ENCODE results near the gene RHBDD1. TPM values are rescaled to one million over a fixed set of nuclear protein-coding genes. Genes with fewer than 3 reads are reported as not detected.

Gene RHBDD1
- total and polyA plus RNA-seq, 7 donors: 1.8 to 28.0 (median 17.5) TPM

DNA sequence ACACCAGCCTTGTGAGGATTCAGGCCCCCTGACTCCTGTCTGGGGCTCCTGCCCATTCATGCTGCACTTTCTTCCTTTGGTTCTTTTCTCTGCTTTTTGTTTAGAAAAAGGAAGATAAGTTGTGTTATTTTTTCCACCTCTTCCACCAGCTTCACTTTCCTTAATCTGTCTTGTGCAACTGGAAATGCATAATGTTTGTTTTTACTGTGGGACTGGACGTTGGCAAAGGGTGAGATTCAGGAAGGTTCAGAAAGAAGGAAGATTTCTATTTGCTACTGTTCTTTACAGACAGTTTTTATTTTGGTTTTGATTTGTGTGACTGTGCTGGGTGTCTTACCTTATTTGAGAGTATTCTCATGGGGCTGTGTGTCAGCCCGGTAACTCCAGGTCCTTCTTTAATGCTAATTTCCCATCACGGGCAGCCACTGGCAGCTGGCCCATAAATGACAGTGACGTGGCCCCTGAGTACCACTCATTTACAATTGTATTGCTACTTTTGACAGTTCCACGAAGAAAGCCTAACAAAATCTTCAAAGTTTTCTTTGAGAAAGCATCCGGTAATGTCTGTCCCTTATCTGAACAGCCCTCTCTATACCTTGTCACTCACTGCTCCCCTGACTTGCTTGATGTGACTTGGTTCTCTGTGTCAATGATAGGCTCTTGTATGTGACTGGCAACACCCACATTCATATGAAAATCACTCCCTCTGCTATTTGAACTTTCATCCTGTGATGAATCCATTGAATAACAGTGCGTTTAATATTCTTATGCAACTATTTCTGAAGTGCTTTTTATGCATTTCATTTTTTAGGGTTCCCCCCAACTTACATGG, 32.7 kb downstream of the RHBDD1 start:
- Histone ChIP-seq H3K27me3 (no peaks in the 10 kb centered on the region), H3K9me3 (no peaks in the 10 kb centered on the region), H3K4me3 (no peak overlapping the region), H3K4me1 (no peaks in the 10 kb centered on the region), H3K27ac (no peak overlapping the region), H3K36me3 (peaks cover 0 to 34% (median 8%) of the 10 kb centered on the region in 4 donors)
- 84% methylated on average over 7 of the region's 7 CpGs for WGBS, 2 donors
- TF ChIP-seq POLR2A (IDR thresholded peaks at IDR 0.05): no peak
- TF ChIP-seq EP300 (IDR thresholded peaks at IDR 0.05): no peak
- TF ChIP-seq POLR2AphosphoS5 (IDR thresholded peaks at IDR 0.05): no peak
- no peak for TF ChIP-seq CTCF (IDR thresholded peaks at IDR 0.05)
- DNase-seq: no peak
- intact Hi-C loops (cut with DNase I): no loop called here

GRCh38 chr2:226869371-226869770, 33.5 kb downstream of the RHBDD1 start:
- peaks cover 0 to 34% (median 8%) of the 10 kb centered on the region in 4 donors for H3K36me3 ChIP-seq
- 29 to 68% methylated on average over 5 of the region's 5 CpGs for WGBS, 2 donors
- H3K9me3 ChIP-seq: no peaks in the 10 kb centered on the region
- intact Hi-C loops (cut with DNase I): no loop called here
- no peak overlapping the region for H3K4me3 ChIP-seq
- DNase-seq: no peak
- TF ChIP-seq CTCF (IDR thresholded peaks at IDR 0.05): no peak
- TF ChIP-seq EP300 (IDR thresholded peaks at IDR 0.05): no peak
- no peak for TF ChIP-seq POLR2A (IDR thresholded peaks at IDR 0.05)
- TF ChIP-seq POLR2AphosphoS5 (IDR thresholded peaks at IDR 0.05): no peak
- H3K4me1 ChIP-seq: no peaks in the 10 kb centered on the region
- no peaks in the 10 kb centered on the region for H3K27me3 ChIP-seq
- H3K27ac ChIP-seq: no peak overlapping the region

- Histone ChIP-seq H3K9me3 (no peaks in the 10 kb centered on the region), H3K4me3 (no peak overlapping the region), H3K27ac (no peak overlapping the region), H3K36me3 (peaks cover 0 to 10% (median 0%) of the 10 kb centered on the region in 4 donors), H3K4me1 (peaks cover 0 to under 1% (median 0%) of the 10 kb centered on the region in 4 donors), H3K27me3 (no peaks in the 10 kb centered on the region)
- TF ChIP-seq POLR2AphosphoS5 (IDR thresholded peaks at IDR 0.05): no peak
- no peak for TF ChIP-seq POLR2A (IDR thresholded peaks at IDR 0.05)
- TF ChIP-seq EP300 (IDR thresholded peaks at IDR 0.05): no peak
- intact Hi-C loops (cut with DNase I): no loop called here
- WGBS, 2 donors: 63 to 88% methylated on average over 2 of the region's 2 CpGs
- no peak for DNase-seq
Observed at GRCh38 chr2:226873051-226873620, 37.3 kb downstream of the RHBDD1 start.

- 82 to 89% methylated on average over 1 of the region's 1 CpG for WGBS, 2 donors
- peaks cover 0 to 7% (median 3%) of the 10 kb centered on the region in 4 donors for H3K4me1 ChIP-seq
- H3K4me3 ChIP-seq: no peak overlapping the region
- TF ChIP-seq POLR2AphosphoS5 (IDR thresholded peaks at IDR 0.05) (no peak), CTCF (IDR thresholded peaks at IDR 0.05) (no peak), EP300 (IDR thresholded peaks at IDR 0.05) (no peak), POLR2A (IDR thresholded peaks at IDR 0.05) (no peak)
- H3K27me3 ChIP-seq: no peaks in the 10 kb centered on the region
- H3K9me3 ChIP-seq: no peaks in the 10 kb centered on the region
- no peak overlapping the region for H3K27ac ChIP-seq
- no peak for DNase-seq
- peaks cover 0 to 4% (median 0%) of the 10 kb centered on the region in 4 donors for H3K36me3 ChIP-seq
- intact Hi-C loops (cut with DNase I): no loop called here
Observed at GRCh38 chr2:226873826-226874225, 38.0 kb downstream of the RHBDD1 start.

GRCh38 chr2:226874749-226875148, 38.9 kb downstream of the RHBDD1 start:
- no peak for TF ChIP-seq POLR2AphosphoS5 (IDR thresholded peaks at IDR 0.05)
- TF ChIP-seq POLR2A (IDR thresholded peaks at IDR 0.05): no peak
- TF ChIP-seq EP300 (IDR thresholded peaks at IDR 0.05): no peak
- no peak for TF ChIP-seq CTCF (IDR thresholded peaks at IDR 0.05)
- Histone ChIP-seq H3K4me1 (peaks cover 0 to 16% (median 9%) of the 10 kb centered on the region in 4 donors), H3K4me3 (no peak overlapping the region), H3K27me3 (no peaks in the 10 kb centered on the region), H3K36me3 (peaks cover 0 to 4% (median 0%) of the 10 kb centered on the region in 4 donors), H3K9me3 (no peaks in the 10 kb centered on the region), H3K27ac (no peak overlapping the region)
- WGBS, 2 donors: 93 to 96% methylated on average over 3 of the region's 3 CpGs
- intact Hi-C loops (cut with DNase I): no loop called here
- no peak for DNase-seq
